Panc1 (cell line): ENCODE results near the gene TMUB1.

Experiments used
- CTCF ChIP-seq: fragments of 450-650 bp; IDR thresholded peaks from 2 replicates; pipeline ENCODE4 v1.5.1; 2017; ENCODE audit warnings: mild to moderate bottlenecking
- REST ChIP-seq, 2 experiments: IDR thresholded peaks; 2 replicates each; pipeline ENCODE4 v1.6.1; 2011 to 2012; ENCODE audit warnings: low read depth in 2 of 2, control low read depth in 1 of 2, low read length in 1 of 2, mild to moderate bottlenecking in 1 of 2, moderate library complexity in 1 of 2; ENCODE audit not compliant: insufficient read depth in 1 of 2
- SIN3A ChIP-seq: IDR thresholded peaks from 2 replicates; pipeline ENCODE4 v1.6.1; 2012; ENCODE audit warnings: low read depth, mild to moderate bottlenecking, low read length, moderate library complexity, borderline replicate concordance; ENCODE audit not compliant: insufficient read depth
- TCF7L2 ChIP-seq: IDR thresholded peaks from 2 replicates; pipeline ENCODE4 v1.6.1; 2011; ENCODE audit warnings: mild to moderate bottlenecking, low read depth, low read length, inconsistent platforms

- no peak for TF ChIP-seq CTCF
- TF ChIP-seq TCF7L2, result no peak
- no peak for TF ChIP-seq SIN3A
- no peak for TF ChIP-seq REST (IDR thresholded peaks at IDR 0.05; ENCODE audit: insufficient read depth in 1 of 2, low read depth in 2 of 2, low read length in 1 of 2)
Observed at GRCh38 chr7:151058781-151059366, 24.4 kb downstream of the TMUB1 start.
